Nephron progenitor cell (in vitro differentiated cells): Measurements from ENCODE around the gene ITGAE.

ENCODE experiments used
- DNase-seq: peaks from one replicate; pipeline ENCODE4 v3.0.0; 2021
- H3K27ac Mint-ChIP-seq: 2 replicates; pipeline ENCODE4 v1.8.0; 2021; ENCODE audit warnings: mild to moderate bottlenecking, moderate library complexity, mixed read lengths
- H3K27me3 Mint-ChIP-seq: 2 replicates; pipeline ENCODE4 v1.8.0; 2021; ENCODE audit warnings: mild to moderate bottlenecking, low read depth, mixed read lengths; ENCODE audit not compliant: poor library complexity
- H3K36me3 Mint-ChIP-seq: 2 replicates; pipeline ENCODE4 v1.8.0; 2021; ENCODE audit warnings: low read depth, mixed read lengths
- H3K4me1 Mint-ChIP-seq: 2 replicates; pipeline ENCODE4 v1.8.0; 2021; ENCODE audit warnings: mixed read lengths
- H3K4me3 Mint-ChIP-seq: 2 replicates; pipeline ENCODE4 v1.8.0; 2021; ENCODE audit warnings: mild to moderate bottlenecking, moderate library complexity, mixed read lengths
- H3K9me3 Mint-ChIP-seq: 2 replicates; pipeline ENCODE4 v1.8.0; 2021; ENCODE audit warnings: mild to moderate bottlenecking, moderate library complexity, mixed read lengths
- TF ChIP-seq, protein P1 (sequence below): fragments of 200-600 bp; sonication (generic); IDR thresholded peaks from 2 replicates; pipeline ENCODE4 v1.5.0; 2021; ENCODE audit warnings: antibody characterized with exemption

ITGAE gene

GRCh38 chr17:3812771-3813170 is 11.8 kb upstream of the ITGAE start:
- DNase-seq, result no peak
- peak overlapping the region; percentile 37 for H3K27ac Mint-ChIP-seq
- H3K27me3 Mint-ChIP-seq, result peaks cover 2% of the 10 kb centered on the region
- peaks cover 60% of the 10 kb centered on the region for H3K36me3 Mint-ChIP-seq
- peaks cover 13% of the 10 kb centered on the region for H3K4me1 Mint-ChIP-seq
- H3K9me3 Mint-ChIP-seq, result no peaks in the 10 kb centered on the region
- no peak overlapping the region for H3K4me3 Mint-ChIP-seq
- TF ChIP-seq, protein P1, sequence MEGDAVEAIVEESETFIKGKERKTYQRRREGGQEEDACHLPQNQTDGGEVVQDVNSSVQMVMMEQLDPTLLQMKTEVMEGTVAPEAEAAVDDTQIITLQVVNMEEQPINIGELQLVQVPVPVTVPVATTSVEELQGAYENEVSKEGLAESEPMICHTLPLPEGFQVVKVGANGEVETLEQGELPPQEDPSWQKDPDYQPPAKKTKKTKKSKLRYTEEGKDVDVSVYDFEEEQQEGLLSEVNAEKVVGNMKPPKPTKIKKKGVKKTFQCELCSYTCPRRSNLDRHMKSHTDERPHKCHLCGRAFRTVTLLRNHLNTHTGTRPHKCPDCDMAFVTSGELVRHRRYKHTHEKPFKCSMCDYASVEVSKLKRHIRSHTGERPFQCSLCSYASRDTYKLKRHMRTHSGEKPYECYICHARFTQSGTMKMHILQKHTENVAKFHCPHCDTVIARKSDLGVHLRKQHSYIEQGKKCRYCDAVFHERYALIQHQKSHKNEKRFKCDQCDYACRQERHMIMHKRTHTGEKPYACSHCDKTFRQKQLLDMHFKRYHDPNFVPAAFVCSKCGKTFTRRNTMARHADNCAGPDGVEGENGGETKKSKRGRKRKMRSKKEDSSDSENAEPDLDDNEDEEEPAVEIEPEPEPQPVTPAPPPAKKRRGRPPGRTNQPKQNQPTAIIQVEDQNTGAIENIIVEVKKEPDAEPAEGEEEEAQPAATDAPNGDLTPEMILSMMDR, result no peak

GRCh38 chr17:3812284-3812683 is 11.3 kb upstream of the ITGAE start:
- peaks cover 13% of the 10 kb centered on the region for H3K4me1 Mint-ChIP-seq
- no peak overlapping the region for H3K4me3 Mint-ChIP-seq
- peaks cover 63% of the 10 kb centered on the region for H3K36me3 Mint-ChIP-seq
- no peak for DNase-seq
- H3K27me3 Mint-ChIP-seq, result peaks cover 2% of the 10 kb centered on the region
- H3K9me3 Mint-ChIP-seq, result no peaks in the 10 kb centered on the region
- peak overlapping the region; percentile 9 for H3K27ac Mint-ChIP-seq
- TF ChIP-seq, protein P1, result no peak

- Mint-ChIP-seq H3K4me1 (peaks cover 15% of the 10 kb centered on the region), H3K27ac (peak overlapping the region; percentile 73), H3K9me3 (no peaks in the 10 kb centered on the region), H3K4me3 (no peak overlapping the region), H3K27me3 (peaks cover 2% of the 10 kb centered on the region), H3K36me3 (peaks cover 67% of the 10 kb centered on the region)
- TF ChIP-seq, protein P1, result no peak
- no peak for DNase-seq
Observed at GRCh38 chr17:3810019-3810418, 9.0 kb upstream of the ITGAE start.

DNA sequence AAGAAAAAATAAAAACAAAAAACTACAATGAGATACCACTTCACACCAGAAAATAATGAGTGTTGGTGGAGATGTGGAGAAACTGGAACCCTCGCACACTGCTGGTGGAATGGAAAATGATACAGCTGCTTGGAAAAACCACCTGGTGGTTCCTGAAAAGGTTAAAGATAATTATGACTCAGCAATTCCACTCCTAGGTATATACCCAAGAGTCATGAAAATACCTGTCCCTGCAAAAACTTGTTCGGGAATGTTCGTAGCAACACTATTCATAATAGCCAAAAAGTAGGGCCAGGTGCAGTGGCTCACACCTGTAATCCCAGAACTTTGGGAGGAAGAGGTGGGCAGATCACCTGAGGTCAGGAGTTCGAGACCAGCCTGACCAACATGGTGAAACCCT is 8.1 kb upstream of the ITGAE start:
- Mint-ChIP-seq H3K36me3 (peaks cover 61% of the 10 kb centered on the region), H3K27me3 (peaks cover 2% of the 10 kb centered on the region), H3K4me3 (no peak overlapping the region), H3K9me3 (no peaks in the 10 kb centered on the region), H3K4me1 (peaks cover 12% of the 10 kb centered on the region), H3K27ac (no peak overlapping the region)
- DNase-seq, result no peak
- TF ChIP-seq, protein P1, result no peak

DNA sequence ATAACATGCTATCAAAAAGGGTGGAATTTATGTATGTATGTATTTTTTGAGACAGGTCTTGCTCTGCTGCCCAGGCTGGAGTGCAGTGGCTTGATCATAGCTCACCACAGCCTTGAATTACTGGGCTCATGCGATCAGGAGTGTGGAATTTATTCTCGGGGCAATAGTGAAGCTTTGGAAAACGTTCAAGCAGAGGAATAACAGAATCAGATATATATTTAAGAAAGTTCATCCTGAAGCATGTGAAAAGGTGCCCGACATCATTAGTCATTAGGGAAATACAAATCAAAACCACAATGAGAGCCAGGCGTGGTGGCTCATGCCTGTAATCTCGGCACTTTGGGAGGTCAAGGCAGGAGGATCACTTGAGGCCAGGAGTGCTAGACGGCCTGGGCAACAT is 7.7 kb upstream of the ITGAE start:
- DNase-seq, result no peak
- Mint-ChIP-seq H3K27ac (no peak overlapping the region), H3K4me3 (no peak overlapping the region), H3K36me3 (peaks cover 59% of the 10 kb centered on the region), H3K9me3 (no peaks in the 10 kb centered on the region), H3K4me1 (peaks cover 16% of the 10 kb centered on the region), H3K27me3 (peaks cover 2% of the 10 kb centered on the region)
- TF ChIP-seq, protein P1, result no peak

- TF ChIP-seq, protein P1, result no peak
- DNase-seq, result no peak
- H3K9me3 Mint-ChIP-seq, result no peaks in the 10 kb centered on the region
Observed at GRCh38 chr17:3805581-3805980, 4.6 kb upstream of the ITGAE start.

More at GRCh38 chr17:3805581-3805980, 4.6 kb upstream of the ITGAE start:
- H3K27me3 Mint-ChIP-seq, result peaks cover 3% of the 10 kb centered on the region
- no peak overlapping the region for H3K4me3 Mint-ChIP-seq
- H3K27ac Mint-ChIP-seq, result peak overlapping the region; percentile 12
- peaks cover 37% of the 10 kb centered on the region for H3K4me1 Mint-ChIP-seq
- H3K36me3 Mint-ChIP-seq, result peaks cover 42% of the 10 kb centered on the region
